GM18873 (cell line): ENCODE results near the gene GPATCH2.

ENCODE experiments used
- ATAC-seq: cut with Tn5 transposase; IDR thresholded peaks from one replicate; pipeline ENCODE4 v1.9.1; 2021; ENCODE audit warnings: mild to moderate bottlenecking, moderate library complexity, moderate number of reproducible peaks; ENCODE audit not compliant: unreplicated experiment, low FRiP score

Gene GPATCH2

DNA sequence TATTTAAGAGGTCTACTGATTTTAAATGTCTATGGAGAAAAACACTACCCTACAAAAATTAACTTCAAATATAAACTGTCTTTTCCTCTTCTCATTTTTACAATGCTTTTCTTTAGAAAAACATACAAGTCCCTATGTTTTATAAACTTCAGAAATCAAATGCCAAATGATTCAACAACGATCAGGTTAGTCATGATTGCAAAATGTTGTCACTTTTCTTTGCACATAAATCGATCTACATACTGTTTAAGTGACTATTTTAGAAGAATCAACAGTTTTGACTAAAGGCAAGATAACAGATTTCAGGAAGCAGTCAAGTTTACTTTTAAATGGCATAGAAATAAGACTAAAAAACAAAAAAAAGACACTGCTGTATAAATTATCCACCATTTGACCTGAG, 168.7 kb downstream of the GPATCH2 start:
- no peak for ATAC-seq

DNA sequence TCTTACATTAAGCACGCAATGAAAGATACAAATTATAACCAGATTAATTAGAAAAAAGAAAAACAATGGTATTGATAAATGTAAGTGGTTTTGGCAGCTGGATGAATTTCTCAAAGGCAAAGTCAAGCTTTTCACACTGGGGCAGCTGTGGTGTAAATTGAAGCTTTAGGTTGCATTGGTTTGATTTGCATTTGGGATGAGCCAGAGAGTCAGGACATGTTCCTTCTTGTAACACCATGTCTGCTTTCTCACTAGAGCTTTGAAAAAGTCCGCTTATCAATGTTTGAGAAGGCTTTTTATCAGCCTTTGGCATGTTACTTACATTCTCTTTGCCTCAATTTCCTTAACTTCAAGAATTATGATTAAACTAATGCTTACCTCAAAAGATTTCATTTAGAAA, 173.9 kb downstream of the GPATCH2 start:
- ATAC-seq: no peak

DNA sequence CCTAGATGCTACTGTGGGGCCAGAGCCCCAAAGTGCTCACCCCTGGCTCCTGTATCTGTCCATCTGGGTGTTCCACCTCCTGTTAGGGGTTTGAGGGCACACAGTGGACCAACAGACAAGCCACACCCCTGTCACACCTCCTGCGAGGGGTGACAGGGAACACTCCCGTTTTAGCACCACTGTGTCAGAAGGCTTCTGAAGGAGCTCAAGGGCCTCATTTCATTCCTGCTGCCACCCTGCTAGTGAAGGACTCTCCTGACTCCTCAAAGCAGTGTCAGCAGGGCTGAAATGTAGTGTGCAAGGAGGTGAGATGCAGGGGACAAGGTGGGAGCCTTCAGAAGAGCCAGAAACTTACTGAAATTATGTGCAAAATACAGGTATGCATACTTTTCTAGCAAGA, 174.6 kb downstream of the GPATCH2 start:
- ATAC-seq: no peak

DNA sequence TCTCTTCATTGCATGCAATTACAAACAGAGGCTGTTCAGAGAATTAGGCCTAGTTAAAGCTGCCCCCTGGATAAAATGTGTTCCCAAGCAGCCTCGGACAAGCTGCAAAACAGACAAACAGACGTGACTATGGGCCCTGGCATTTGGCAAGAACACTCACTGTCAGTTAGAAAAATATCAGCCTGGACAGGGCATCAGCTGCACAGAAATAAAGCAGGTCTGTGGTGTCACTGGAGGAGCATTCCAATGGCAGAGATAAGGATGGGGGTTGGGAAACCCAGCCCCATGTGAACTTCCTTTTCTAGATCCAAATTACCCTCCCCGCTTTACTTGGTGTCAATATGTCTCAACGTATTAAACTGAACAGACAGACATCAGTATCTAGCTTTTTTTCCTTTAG, 177.1 kb downstream of the GPATCH2 start:
- no peak for ATAC-seq

DNA sequence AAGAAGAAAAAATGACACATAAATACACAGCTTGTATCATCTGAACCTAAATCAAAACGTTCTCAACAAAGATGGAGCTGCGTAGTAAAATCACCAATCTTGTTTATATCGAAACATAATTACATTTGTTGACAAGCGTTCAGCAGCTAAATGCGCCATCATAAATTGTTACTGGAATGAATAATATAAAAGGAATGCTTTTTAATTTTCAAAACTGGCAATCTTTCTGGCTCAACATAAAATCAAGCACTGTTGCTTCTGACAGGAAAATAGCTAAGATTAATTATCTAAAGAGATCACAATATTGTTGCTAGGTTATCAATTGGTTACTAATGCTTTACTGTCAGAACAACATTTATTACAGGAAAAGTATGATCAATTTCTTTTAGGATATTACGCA, 181.5 kb downstream of the GPATCH2 start:
- ATAC-seq: no peak

DNA sequence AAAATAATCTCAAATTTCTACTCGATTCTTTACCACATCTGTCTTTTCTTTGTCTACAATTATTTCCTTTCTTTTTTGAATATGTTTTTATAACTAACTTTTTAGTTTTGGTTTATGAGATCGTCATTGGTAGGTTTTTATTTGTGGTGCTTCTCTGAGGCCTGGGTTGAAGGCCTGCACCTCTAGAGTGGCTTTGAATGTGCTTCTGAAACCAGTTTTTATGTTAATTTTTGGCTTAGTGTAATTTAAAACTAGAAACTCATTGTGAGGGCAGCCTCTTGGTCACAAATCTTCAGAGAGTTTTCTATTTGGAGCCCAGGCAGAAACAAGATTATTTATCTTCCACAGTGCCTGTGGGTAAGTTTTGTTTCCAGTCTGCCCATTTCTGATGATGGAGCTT, 187.0 kb downstream of the GPATCH2 start:
- ATAC-seq: no peak

DNA sequence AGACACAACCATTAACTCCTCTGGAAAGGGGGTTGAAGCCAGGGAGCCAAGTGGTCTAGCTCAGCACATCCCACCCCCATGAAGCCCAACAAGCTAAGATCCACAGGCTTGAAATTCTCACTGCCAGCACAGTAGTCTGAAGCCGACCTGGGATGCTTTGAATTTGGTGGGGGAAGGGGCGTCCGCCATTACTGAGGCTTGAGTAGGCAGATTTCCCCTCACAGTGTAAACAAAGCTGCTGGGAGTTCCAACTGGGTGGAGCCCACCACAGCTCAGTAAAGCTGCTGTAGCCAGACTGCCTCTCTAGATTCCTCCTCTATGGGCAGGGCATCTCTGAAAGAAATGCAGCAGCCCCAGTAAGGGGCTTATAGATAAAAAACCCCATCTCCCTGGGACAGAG, 193.5 kb downstream of the GPATCH2 start:
- ATAC-seq: no peak

DNA sequence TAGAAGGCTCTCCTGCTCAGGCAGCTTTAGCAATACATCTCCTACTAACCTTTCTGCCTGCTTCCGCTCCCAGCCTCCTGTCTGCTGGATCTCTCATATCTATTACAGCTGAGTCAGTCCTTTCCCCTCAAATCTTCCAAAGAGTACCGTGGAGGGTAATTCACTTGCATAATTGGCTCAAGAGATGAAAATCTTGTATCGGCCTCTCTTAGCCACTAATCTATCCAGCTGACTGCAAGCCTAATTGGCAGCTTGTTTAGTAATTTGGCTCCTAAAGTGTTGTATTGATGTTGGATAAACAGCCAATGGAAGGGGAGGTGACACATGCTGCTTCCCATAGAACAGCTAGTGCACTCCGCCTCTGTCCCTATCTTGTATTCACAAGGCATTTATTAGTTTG, 195.7 kb downstream of the GPATCH2 start:
- ATAC-seq: no peak

DNA sequence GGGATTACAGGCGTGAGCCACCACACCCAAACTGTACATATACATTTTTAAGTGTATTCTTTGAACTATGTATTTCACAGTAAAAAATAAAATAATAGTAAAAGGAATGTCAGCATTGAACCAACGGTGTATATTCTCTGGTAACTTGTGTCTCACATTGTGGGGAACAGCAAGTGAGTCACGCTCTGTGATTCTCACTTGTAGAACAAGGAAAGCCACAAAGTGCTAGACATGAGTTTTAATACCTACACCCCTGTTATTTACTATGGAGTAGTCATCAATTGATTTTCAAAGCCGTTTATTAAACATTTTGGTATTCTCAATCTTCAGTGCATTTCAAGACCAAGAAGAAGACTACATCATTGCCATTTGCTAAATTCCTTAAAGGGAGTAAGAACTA, 197.2 kb downstream of the GPATCH2 start:
- no peak for ATAC-seq

DNA sequence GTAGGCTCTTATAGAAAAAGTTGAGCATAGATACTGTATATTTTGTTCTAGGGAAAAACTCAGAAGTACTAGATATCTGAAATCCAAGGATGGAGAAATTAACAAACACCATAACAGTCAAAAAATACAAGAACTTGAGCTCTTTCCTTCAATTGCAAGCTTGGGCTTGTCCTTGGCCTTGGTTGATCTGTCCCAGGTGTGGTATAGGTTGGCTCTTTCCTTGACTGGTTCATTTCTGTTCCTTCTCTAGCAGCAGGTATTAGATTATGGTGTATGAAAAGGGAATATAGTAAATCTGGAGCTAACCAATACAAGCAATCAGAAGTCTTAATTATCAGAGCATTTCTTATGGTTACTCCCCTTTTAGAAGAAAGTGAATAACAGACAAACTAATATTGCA, 198.6 kb downstream of the GPATCH2 start:
- no peak for ATAC-seq

DNA sequence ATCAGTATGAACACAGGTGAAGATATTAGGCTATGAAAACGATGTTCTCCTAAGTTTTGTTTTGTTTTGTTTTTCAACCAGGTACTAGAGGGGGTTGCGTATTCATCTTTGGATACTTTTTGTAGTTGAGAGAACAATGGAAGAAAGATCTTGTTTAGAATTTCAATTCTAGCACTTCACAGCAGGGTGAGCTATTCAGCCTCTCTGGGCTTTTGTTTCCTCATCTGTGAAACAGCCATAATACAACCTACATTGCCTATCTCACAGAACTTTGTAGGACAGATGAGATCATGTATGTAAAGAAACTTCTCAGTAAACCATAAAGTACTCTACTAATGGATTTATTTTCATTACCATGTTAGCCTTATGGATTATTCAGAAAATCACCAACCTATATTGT, 199.5 kb downstream of the GPATCH2 start:
- no peak for ATAC-seq

DNA sequence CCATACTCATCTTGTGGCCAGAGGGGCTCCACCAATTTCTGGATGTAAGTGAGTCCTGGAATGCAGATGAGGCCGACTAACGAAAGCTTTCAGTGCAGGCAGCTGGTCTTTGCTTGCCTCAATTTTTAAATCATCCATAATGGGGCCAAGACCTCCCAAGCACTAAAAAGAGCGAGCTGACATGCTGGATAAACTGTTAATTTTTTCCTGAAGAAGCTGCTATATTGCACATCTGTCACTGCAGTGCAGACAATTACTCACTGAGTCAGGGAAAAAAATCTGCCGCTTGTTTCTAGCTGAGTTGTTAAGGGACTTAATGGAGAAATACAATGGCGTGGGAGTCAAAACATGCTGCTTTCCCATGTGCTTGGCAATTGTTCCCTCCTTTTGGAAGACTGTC, 205.5 kb downstream of the GPATCH2 start:
- no peak for ATAC-seq

DNA sequence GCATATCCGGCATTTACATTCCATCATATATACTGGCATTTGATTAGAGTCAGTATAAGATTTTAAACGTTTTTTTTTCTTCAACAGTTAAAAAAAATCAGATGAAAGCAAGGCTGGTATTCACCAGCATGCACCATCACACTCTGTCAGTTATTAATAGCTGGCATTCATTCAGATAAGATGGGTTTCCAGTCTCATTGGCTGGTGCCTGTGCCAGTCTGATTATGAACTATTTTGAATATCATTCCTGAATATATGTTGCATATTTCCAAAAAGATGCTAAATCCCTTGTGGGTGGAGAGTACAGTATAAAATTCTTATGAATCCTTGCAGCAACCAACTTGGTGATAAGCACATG, 211.7 kb downstream of the GPATCH2 start:
- no peak for ATAC-seq

DNA sequence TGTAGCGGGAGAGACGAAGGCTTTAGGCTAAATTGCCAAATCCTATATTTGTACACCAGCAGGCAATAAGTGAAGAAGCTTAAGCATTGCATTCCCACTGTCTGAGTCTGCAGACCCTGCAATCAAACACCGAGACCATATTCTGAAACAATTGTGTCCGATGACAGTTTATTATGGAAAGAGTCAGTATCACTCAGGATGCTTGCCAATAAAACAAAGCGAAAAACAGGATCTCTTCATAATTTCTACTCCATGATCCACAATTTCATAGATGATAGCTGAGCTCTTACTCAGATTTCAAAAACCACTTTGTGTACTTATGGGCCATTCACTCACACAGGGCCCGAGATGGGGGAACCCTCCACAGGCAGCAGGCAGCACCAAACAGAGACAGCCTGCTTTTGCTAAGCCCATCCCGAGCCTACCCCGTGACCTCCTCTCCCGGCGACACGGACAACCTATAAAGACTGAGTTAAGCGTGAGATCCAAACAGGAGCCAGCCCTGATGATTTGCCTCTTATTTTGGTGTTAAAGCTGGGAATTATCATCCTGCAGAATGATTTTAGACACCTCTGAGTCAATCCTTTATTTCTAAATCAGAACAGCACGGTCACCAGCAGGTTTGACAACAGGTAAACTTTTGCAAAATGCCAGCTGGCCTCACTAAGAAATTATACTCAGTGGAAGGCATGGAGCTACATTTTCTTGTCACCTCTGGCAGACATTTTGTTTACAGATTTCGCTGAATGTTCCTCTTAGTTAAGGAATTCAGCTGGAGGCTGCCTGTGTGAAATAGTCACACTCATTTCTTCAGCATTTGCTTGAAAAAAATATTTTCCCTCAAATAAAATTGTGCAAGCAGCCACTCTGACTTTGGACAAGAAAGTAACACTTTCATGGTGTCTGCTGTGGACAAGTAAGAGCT, 212.4 kb downstream of the GPATCH2 start:
- ATAC-seq: no peak

DNA sequence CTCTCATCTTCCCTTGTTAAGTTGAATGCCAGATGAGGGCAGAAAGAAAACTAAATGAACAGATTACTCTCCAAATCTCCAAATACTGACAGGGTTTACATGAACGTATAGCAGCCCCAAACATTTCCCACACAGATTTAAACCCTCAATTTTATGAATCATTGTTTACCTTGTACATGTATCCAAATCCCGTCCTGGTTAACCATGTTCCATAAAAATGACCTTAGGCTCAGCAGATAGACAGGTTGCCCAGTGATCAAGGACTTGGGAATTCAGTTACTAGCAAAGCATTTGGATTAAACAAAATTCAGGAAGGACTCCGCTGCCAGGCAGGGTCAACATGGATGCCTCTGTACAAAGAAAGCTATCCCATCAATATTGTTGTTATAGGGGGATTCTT, 213.5 kb downstream of the GPATCH2 start:
- no peak for ATAC-seq

DNA sequence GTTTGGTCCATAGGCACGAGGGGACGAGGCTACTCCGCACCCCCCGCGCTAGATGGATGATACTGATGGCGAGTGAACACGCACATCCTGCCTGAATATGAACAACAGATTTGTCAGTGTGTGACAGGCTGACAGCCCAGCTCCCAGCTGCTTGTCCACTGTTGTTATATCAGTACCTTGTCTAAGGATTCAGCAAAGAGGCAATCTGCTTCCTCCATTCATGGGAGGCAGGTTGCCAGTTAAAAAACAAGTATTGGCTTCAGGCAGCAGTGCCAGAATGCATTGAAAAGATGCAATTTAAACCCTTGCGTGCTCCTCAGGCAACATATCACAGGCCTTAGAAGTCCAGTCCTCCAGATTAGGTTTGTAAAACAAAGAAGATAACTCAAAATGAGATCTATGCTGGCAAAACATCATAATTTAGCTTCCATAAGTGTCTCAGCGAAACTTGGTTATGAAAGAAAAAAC, 223.3 kb downstream of the GPATCH2 start:
- ATAC-seq: no peak

DNA sequence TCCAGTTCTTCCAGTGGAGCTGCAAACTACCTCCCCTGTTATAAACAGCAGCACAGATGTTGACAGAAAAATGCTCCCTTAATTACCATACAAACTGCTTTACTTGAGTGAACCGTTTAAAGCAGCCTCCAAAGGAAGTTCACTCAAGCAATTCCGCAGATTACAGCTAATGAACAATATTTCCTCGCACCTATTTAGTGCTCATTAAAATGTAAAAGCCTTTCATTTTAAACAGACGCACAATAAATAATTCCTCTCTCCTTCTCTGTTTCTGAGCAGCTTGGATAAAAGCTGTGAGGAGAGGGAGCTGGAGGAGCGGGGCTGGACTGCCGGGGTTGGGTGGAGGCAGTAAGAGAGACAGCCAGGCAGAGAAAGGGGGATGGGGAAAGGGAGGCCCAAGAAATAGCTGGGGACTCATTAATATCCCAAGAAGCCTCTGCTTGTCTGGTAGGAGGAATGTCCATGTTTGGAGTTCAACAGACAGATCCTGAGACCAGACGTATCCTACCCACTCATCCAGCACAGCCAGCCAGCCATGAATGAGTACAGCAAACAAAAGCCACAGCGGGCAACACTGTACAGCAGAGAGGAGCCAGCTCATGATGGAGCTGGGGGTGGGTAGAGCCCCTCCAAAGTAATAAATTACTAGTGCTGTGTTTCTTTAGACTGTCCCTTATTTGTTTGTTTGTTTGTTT, 227.7 kb downstream of the GPATCH2 start:
- no peak for ATAC-seq

DNA sequence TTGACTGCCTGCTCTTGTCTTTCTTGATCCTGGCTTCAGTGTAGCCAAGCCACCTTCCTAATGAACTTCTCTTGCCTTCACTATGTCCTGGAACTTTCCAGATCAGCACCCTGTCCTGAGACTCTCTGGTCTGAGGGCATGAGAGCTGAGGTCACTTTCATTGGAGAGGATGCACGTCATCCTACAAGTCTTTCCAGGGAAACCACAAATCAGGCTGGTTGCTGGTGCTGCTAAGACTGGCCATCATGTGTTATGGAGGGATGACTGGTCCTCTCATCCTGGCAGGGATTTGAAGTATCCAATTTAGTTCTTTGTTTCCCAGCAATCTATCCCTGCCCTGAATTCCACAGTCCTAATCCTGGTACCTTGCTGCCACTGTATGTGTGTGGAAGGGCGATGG, 228.6 kb downstream of the GPATCH2 start:
- no peak for ATAC-seq

DNA sequence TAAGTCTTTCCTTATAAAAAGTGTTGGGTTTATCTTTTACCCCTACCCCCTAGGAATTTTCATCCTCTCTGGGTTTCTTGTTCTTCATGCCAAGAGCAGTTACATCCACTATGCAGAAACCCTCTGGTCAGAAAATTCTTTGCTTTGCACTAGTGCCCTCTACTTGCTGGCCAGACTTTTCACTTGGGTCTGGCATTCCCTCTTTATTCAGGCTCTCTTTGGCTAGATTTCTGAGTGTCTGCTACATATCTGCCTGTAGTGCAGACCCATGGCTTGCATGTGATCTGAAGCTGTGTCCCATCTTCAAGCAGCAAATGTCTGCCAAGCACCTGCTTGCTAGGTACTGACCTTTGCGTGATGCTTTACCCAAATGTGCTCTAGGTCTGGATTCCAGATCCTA, 237.0 kb downstream of the GPATCH2 start:
- ATAC-seq: no peak

DNA sequence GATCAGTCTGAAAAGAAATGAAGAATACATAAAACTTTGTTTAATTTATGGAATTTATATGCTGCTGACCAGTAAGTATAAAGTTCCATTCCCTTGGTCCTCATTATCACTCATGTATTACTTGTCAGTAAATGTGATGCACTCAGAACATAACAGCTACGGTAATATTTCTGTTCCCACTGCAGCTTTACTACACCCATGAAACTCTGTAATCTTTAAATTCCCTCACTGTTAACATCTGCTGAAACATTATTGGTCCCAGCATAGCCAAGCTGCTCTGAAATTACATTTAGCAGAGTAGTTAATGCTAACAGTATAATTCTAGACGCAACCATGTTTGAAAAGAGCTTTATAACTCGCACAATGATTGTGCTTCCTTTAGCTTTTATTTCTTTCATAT, 238.4 kb downstream of the GPATCH2 start:
- no peak for ATAC-seq

DNA sequence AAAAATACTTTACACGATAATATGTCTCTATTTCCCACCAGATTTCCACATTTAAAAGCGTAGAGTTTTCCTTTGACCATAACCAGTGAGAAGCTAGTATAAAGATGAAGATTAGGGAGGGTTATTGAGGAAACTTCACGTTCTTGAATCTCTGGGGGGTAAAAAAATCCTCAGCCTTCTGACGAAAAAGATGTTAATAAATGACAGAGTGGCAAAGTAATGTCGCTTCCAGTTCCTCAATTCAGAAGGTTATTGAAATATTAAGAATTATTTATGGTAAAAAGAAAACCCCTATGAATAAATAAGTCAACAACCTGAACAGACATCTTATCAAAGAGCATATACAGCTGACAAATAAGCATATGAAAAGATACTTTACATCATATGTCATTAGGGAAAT, 241.0 kb downstream of the GPATCH2 start:
- ATAC-seq: peak; percentile 63

DNA sequence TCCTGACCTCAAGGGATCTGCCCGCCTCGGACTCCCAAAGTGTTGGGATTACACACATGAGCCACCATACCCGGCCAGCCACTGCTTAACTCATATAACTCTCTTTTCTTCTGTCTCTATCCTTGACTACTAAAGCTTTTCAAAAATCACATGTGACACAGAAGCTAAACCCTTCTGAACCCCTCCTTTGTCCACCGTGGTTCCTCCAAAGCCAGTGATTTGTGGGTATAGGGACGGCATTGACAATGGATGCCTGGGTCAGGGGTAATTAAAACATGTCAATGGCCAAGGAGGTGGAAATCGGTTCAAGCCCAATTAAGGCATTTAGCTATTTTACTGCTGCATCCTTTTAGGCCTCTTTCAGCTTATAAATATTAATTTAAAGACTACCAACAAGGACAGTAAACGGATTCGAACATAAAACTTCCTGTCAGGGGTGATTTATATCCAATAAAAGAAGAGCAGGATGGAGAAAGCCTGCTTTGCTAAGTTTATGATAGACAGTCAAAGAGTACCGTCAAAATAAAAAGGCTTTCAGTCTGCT, 242.3 kb downstream of the GPATCH2 start:
- no peak for ATAC-seq
